H1 (cell line): ENCODE measurements around the gene NDC80. TPM values are rescaled to one million over a fixed set of nuclear protein-coding genes. Genes with fewer than 3 reads are reported as not detected.

Source experiments
- POLR2A ChIP-seq, 2 experiments: IDR thresholded peaks; 1 replicate in 1 of 2; 2 replicates in 1 of 2; pipeline ENCODE4 v1.6.1; 2011; ENCODE audit warnings: low read depth in 2 of 2, low read length in 2 of 2, mild to moderate bottlenecking in 2 of 2; ENCODE audit errors: control extremely low read depth in 1 of 2
- POLR2AphosphoS5 ChIP-seq: IDR thresholded peaks from 2 replicates; pipeline ENCODE4 v1.6.1; 2011; ENCODE audit warnings: low read depth, low read length
- TBP ChIP-seq: IDR thresholded peaks from 2 replicates; pipeline ENCODE4 v1.6.1; 2011; ENCODE audit warnings: low read depth, low read length, improper control_type of control experiment
- TEAD4 ChIP-seq: IDR thresholded peaks from 2 replicates; pipeline ENCODE4 v1.6.1; 2012; ENCODE audit warnings: low read depth, low read length, inconsistent platforms, mixed read lengths
- polyA plus RNA-seq, 7 experiments: library from polyadenylated mRNA; depleted of rRNA in 3 of 7; stranded (reverse) in 5 of 7; unstranded in 2 of 7; fragments of >200 nt in 5 of 7; fragments of 200-250 nt in 2 of 7; gene quantifications; 1 replicate in 5 of 7; 2 replicates in 1 of 7; 4 replicates in 1 of 7; pipeline versions ENCODE4 v1.2.1 to v1.2.3, GENCODE V29; 2011 to 2013; ENCODE audit warnings: missing spikeins in 2 of 7, mixed read lengths in 2 of 7
- total RNA-seq: library from RNA; stranded (reverse); fragmentation: NEBNext Ultra II Directional; extraction: Animal tissue kit (Norgen Biotek cat#: 25700); gene quantifications from 2 replicates; pipeline ENCODE4 v1.2.1, GENCODE V29; 2021
- TF ChIP-seq, protein P1 (sequence below): IDR thresholded peaks from 2 replicates; pipeline ENCODE4 v1.6.1; 2011; ENCODE audit warnings: low read length, improper control_type of control experiment

NDC80 gene
- total and polyA plus RNA-seq, 2 of the 8 experiments (the other 6 are each of a cell fraction or from before 2014, with no cell fraction given) = 11.0 to 45.0 TPM

DNA sequence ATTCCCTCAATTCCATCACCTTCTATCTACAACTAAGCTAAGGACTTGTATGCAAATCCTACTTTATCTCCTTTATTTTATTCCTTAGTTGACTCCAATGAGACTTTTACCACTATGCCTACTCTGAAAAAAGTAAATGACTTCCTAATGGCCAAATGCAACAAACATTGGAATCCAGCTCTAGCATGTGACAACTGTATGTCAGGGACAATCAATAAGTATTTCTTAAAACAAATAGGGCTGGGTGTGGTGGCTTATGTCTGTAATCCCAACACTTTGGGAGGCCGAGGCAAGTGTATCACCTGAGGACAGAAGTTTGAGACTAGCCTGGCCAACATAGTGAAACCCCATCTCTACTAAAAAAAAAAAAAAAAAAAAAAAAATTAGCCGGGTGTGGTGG lies 21.9 kb upstream of the NDC80 start (continued):
- TF ChIP-seq, protein P1, sequence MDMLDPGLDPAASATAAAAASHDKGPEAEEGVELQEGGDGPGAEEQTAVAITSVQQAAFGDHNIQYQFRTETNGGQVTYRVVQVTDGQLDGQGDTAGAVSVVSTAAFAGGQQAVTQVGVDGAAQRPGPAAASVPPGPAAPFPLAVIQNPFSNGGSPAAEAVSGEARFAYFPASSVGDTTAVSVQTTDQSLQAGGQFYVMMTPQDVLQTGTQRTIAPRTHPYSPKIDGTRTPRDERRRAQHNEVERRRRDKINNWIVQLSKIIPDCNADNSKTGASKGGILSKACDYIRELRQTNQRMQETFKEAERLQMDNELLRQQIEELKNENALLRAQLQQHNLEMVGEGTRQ = no peak
- TF ChIP-seq TBP (no peak), POLR2AphosphoS5 (no peak), TEAD4 (no peak), POLR2A (IDR thresholded peaks at IDR 0.05; ENCODE audit: control extremely low read depth in 1 of 2, low read depth in 2 of 2, low read length in 2 of 2) (no peak)
